SW 1271 (cell line): Measurements from ENCODE around the gene GADD45GIP1.

Source experiments
- DNase-seq, 2 experiments: peaks; one replicate each; lab custom pipeline; 2025; lab: John Stamatoyannopoulos, UW

GADD45GIP1 gene

DNA sequence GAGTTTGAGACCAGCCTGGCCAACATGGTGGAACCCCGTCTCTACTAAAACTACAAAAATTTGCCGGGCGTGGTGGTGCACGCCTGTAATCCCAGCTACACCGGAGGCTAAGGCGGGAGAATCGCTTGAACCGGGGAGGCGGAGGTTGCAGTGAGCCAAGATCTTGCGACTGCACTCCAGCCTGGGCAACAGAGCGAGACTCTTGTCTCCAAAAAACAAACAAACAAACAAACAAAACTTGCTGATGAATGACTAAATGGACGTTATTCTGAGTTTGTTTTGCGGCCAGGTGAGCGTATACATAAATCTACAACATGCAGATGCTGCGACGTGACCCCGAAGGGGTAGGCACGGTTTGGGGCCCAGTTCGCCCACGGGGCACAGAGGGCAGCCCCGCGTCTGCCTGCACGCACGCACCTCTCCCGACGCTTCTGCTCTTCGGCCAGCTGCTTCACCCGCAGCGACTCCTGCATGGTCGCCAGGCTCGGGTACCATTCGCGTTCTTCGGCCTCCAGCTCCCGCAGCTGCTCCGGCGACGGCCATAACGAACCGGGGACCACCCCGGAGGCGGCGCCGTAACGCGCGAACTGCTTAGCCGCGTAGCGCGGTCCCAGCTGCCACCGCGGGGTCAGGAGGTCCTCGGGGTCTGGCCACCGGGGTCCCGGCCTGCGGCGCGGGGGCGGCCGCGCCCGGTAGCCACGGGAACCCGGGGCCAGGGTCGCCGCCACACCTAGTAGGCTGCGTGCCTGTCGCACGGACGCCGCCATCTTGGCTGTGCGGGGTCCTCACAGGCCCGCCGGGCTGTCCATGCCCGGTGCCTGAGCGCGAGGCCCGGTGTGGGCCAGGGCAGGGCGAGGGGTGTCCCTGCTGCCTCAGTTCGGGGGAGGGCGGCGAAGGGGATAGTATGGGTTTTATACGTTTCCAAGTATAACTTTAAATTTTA, at the start of gene GADD45GIP1:
TSS of gene GADD45GIP1 (minus strand) at position 778 of the 943 bp plus-strand sequence. CDS start at position 767, 11 bp downstream.
- DNase-seq = peak; percentile 61 to 79

DNA sequence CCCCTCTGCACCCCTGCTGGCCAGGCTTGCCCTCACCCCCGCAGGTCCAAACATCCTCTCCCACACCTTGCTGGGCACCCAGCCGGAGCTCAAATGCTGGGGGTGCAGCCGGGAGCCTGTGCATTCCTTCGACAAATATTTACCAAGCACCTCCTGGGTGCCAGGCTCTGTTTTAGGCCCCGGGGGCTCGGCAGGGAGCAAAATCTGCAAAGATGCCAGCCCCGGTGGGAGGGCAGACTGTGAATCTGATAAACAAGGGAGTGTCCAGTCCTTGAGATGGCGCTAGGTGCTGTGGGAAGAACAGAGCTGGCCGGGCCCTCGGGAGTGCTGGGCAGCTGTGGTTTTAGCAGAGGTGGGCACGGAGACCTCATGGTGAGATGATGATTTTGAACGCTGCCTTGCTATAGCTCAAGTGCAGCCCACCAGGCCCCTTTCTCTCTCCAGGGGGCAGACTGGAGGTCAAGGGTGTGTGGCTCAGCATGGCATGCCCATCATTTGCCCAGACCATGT, 48.9 kb upstream of the GADD45GIP1 start:
- DNase-seq = no peak

DNA sequence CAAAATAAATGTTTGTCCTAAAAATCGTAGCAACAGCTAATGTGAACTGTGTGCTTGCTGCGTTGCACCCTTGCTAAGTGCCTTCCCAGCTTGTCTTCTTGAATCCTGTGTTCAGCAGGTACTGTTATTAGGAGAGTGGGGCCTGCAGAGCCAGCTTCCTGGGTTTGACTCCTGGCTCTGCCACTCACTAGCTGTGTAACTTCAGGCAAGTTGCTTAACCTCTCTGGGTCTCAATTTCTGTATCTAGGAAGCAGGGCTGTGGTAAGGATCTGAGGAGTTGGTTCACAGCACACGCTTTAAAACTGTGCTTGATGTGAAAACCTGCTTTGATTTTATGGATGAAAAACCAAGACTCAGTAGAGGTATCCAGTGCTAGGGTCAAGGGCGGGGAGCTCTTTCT, 48.2 kb upstream of the GADD45GIP1 start:
- DNase-seq = no peak

DNA sequence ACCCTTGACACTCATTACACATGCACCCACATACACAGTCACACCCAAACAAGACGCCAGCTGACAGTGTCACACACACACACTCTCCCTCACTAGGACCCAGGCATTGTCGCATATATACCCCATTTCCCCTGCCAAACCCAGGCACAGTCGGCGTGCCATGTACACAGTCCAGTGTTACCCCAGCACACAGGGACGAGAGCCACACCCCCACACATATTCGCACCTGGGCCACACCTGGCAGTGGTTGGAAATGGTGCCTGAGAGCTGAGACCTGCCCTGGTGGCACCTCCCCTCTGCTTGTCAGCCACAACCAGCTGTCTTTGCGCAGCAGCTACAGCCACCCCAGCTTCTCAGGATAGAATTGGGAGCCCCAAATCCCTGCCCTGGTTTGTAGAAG, 47.2 kb upstream of the GADD45GIP1 start:
- no peak for DNase-seq

DNA sequence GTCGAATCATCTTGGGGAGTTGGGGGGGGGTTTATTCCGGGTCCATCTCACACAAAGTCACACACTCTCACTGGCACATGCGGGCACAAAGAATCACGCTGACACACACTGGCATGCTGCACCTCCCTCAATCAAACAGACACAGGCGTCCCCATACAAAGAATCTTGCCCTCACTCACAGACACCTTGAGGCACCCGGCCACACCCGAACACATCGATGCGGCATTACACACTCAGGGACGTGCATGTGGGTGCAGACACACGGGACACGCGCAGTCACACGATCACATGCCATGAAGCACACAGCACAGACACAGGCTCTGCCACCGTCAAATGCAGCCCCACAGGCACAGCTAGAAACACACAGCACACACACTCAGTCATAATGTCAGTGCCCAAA, 46.1 kb upstream of the GADD45GIP1 start:
- no peak for DNase-seq

DNA sequence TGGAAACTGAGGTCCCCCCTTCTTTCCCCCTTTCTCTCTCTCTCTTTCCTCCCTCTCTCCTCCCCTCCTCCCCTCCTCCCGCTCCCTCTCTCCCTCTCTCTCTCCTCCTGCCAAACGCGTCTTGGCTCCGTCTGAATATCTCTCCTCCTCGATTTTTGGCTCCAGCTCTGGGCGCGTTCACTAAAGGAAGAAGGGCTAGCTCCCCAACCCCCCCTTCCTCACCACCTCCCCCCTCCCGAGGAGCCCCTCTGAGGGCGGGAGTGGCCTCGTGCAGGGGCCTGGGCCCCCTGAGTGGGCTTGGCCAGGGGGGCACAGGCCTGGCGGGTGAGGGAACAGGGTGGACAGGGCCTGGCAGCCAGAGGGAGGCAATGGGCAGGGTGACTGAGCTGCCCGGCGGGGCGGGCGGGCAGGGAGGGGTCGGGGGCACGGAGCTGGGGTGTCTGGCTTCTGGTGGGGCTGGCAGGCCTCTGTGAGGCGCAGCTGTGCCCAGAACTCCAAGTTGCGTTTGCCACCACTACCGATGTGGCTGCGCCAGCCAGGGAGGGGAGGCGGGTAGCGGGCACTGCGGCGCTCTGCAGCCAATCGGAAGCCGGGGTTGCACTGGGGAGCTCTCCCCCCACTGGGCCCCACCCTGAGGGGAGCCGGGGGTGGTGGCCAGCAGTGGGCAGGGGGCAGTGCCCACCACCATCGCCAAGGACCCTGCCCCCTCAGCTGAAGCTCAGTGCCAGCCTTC, 45.3 kb upstream of the GADD45GIP1 start:
- DNase-seq = no peak

DNA sequence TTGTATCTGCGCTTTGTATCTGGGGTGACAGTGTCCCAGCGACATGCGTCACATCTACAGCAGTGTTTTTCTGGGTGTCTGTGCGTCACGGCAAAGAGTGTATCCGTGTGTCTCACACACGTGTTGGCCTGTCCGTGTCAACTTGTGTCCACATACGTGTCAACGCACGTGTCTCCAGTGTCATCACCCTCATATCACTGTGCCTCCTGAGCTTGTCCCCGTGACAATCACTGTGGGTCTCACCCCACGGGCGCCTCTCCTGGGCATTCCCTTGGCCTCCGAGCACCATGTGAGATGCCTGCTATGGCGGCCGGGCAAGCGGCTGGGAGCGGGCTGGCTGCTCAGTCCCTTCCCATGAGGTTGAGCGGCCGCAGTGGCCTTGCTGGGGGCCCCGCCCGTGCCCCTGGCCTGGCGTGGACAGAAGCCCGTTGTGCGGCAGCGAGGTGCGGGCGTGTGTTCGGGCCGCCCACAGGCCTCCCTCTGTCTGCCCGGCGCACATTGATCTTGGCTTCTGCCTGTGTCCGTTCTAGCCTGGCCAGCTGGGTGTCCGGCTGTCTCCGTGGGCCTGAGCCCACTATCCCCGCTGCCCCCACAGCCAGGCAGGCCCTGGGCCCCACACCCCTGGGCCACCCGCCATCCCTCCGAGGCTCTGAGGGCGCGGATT, 44.6 kb upstream of the GADD45GIP1 start:
- DNase-seq = no peak

DNA sequence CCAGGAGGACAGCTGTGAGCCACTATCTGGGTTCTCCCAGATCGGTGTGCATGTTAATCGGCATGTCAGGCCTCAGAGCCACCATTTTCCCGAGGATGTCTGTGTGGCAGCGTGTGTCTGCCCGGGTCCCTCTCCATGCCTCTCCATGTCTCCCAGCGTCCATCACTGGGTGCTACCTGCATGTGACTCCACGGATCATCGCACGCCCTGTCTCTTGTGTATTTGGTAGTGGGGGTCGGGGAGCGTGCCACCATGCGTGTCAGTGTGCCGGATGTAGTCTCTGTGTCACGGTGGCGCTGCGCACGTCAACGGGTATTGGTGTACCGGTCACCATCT, 44.1 kb upstream of the GADD45GIP1 start:
- DNase-seq = no peak

DNA sequence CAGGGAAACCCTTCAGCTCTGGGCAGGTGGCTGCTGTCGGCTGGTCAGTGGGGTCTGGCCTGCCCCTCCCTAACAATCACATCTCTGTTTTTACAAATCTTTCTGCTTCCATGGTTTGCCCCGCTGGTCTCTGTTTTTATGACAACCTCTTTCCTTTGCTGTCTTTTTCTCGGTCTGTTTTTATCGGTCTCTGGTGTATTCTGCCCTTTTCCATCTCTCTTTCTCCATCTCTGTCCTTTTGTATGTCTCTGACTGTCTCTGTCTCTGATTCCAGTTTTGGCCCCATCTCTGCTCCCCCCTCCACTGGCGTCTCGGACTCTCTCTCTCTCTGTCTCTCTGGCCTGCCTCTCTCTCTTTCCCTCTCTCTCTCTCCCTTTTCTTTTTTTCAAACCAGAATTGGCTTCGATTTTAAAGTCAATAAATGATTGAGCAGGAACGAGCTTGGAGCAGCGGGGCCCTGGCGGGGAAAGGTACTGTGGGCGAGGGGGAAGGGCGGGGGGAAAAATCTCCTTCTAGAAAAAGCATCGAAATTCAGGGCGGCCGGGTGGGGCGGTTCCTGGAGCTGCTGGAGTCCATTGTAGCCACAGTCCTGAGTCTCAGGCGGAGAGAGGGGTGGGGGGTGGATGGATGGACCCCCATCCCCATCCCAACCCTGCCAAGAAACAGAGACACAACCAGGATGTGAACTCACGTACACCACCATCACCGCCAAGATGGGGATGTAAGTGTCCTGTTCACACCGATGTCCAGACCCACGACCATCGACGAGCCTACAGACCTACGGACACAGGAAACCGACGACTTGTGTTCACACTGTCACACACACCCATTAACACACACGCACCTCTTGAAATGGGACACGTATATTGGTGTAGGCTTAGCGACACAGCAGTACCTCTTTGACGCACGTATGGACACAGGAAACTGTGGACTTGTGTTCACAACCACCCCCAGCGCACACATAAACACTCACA, 41.2 kb upstream of the GADD45GIP1 start:
- no peak for DNase-seq

DNA sequence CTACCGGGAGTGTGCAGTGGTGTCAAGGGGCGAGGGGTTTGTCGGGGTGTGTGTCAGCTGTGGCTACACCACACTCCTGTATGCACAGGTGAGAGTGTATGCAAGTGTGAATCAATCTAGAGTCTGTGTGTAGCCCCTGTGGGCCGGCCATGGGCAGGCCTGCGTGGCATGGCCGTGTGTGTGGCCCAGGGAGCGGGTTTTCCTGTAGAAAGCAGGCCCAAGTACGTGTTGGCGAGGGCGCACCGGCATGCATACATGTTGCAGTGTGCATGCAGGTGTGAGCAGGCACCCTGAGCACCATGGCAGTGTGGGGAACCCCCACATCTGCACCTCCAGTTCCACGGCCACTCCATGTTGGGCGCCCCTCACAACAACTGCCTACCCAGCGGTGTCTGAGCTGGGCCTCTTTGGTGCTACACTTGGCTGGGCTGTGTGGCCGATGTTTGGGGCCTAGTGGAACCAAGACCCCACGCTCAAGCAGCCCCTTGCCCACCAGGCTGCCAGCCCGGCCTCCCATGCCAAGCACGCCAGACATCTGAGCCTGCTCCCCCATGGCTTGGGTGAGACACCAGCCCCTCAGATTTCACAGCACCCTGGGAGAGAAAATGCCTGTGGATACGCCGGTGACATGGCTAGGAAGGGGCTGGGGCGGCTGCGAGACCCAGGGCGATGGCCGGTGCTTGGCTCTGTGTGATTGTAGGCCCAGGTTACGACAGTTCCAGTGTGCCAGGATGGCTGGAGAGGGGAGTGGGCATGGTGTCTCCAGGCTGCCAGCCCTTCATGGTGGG, 40.4 kb upstream of the GADD45GIP1 start:
- DNase-seq = no peak

DNA sequence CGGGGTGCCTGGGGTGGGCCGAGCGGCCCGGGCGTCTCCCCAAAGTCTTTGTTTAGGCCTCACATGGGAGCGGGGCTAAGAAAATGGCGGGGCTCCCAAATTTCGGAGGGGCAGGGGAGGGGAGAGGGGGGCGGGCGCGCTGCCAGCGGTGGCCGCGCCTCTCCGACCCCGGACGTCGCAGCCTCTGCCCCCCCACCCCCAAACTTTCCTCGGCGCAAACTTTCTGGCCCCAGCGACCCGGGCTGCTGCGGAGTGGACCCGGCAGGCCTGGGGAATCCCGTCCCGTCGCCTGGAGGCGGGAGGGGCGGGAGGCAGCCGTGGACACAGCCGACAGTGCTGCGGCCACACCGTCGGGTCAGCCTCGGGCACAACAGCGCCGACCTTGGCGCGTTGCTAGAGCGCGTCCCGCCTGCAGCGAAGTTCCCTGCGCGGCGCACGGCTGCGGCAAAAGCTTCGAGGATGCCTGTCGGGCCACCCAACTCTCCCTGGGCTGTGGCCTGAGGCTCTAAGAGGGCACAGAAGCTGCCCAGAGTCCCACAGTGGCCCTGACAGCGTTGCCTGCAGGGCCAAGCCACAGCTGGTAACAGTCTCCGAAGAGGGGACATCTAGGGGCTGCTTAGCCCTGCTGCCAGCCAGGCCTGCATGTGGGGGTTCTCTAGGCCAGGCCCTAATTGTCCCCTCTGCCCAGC, 39.5 kb upstream of the GADD45GIP1 start:
- no peak for DNase-seq

DNA sequence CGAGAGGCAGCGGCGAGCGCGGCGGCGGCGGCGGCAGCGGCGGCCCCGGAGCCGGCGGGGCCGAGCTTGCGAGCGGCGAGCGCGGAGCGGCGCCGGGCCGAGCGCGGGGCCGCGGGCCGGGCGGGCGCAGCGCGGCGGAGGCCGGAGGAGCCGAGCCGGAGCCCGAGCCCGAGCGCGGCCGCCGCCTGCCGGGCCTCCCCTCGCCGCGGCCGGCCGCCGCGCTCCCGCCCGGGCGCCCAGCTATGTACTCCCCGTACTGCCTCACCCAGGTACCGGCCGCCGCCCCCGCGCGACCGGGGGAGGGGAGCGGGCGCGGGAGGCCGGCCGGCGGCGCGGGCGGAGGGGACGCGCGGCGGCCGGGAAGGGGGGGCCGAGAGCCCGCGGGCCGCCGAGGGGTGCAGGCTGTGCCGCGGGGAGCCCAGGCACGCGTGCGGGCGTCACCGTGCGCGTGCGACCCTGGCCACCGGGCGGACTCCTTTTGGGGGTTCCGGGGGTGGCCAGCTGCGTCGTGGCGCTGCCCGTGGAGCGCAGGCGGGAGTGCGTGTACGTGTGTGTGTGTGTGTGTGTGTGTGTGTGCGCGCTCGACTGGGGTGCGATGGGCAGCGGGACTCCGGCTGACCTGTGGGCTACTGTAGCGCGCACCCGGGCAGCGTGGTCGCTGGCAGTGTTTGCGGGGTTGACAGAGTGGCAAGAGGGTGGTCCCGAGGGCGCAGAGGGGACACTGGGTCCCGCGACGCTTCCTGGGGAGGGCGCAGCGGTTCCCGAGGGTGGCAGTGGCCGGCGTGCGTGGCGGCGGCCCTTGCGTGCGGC, 38.8 kb upstream of the GADD45GIP1 start:
- DNase-seq = no peak

DNA sequence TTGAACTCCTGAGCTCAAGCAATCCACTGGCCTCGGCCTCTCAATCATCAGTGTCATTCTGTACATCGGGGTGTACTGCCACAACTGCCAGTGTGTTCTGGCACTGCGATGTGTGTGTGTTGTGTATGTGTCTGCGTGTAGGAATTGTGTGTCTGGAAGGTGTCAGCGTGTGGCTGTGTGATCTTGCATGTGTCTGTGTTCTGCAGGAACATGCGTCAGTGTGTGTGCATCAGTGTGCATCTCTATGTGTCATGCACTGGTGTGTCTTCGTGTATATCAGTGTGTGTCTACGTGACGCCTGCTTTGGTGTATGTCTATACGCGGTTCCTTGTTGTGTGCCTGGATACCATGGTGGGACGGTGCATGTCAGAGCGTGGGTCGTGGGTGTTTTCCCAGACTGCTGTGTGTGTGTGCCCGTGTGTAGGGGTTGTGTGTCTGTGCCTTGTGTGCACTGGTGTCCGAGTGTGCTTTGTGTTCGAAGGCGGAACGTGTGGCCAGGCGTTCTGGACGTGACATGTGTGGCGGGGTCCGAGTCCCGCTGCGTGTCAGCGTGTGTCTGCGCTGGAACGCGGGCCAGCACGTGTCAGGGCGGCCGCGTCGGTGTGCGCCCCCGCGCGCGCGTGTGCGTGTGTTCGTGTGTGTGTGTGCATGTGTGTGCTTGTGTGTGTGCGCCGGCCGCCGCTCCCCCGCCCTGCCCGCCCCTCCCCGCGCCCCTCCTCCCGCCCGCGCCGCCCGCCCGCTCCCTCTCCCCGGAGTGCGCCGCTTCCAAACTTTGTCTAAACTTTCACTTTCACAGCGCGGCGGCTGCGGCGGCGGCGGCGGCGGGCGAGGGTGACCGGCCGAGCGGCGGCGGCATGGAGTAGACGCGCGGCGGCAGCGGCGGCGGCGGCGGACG, 37.9 kb upstream of the GADD45GIP1 start, which contains the start of gene NFIX:
TSS of gene NFIX (plus strand) at position 775 of the 895 bp plus-strand sequence. CDS start 363 bp downstream, outside the sequence.
- DNase-seq = peak in 1 of 2 experiments; percentile 18

DNA sequence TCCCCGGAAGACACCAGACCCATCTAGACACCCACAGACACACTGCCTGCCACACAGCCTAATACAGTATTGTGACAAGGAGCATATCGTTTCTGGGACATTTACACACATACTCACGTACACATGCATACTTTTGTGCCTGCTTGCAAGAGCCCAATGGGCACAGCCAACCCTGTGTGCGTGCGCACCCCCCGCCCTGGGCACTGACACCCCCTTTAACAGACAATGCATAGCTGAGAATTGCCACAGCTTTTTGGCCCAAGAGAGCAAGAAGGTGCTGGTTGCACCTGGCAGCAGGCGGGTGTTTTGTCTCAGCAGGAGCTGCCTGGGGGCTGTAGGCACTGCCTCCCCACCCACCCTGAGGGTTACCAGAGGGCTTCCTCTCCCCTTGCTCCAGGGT, 36.5 kb upstream of the GADD45GIP1 start:
- DNase-seq = no peak

DNA sequence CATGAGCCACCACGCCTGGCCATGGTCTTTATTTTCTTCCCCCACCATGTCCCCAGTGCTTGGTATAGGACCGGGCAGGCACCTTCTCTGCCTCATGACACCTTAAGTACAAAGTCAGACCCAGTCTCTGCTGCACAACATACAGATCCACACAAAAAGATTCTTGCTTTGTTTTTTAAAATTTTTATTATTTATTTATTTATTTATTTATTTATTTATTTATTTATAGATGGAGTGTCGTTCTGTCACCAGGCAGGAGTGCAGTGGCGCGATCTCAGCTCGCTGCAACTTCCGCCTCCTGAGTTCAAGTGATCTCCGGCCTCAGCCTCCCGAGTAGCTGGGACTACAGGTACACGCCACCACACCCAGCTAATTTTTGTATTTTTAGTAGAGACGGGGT, 35.7 kb upstream of the GADD45GIP1 start:
- DNase-seq = no peak

DNA sequence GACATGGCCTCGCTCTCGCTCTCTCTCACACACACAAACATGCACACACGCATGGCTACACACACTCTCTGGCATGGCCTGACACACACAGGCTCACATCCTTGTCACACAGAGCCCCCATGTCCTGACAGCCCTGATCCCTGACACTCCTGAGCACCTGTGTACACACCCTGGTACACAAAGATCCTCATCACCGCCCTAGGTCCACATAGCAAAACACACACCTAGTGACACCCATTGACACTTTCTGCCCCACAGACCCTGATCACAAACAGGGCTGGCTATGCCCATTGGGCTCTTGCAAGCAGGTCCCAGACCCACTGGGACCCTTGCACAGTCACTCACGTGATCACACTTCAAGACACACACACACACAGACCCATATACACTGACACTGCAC, 34.3 kb upstream of the GADD45GIP1 start:
- no peak for DNase-seq

DNA sequence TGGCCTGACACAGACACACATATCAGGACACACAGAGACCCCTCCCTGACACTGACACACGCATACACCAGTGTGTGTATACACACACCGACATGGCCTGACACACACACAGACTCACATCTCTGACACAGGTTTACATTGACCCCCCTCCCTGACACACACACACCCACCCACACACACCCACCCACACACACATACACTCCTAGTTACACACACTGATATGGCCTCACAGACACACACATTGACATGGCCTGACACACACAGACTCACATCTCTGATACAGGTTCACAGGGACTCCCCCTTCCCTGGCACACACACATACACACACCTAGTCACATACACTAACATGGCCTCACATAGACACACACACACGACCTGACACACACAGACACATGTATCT, 33.8 kb upstream of the GADD45GIP1 start:
- no peak for DNase-seq

DNA sequence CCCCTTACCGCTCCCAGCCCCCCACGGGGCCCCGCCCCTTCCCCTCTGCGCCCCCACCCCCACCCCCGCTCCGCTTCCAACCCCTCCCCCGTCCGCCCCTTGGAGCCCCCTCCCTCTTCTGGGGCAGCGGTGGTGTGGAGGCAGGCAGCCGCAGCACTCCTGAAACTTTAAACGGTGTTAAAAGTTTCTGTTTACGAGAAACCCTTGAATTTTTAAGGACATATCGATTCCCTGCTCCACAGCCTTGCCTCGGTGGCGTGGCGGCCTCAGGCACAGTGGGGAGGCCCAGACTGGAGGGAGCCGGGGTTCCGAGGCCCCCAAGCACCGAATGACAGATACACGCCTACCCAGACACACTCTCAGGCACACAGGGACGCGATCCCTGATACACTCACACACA, 33.4 kb upstream of the GADD45GIP1 start:
- no peak for DNase-seq
